NK-92 treated with Interleukin-12 subunit alpha and Interleukin-12 subunit beta, amount 100 ng/mL, for 24 hours (cell line): Measurements from ENCODE around the gene TAS2R14.

Experiments used
- DNase-seq: peaks from one replicate; lab custom pipeline; 2025; lab: John Stamatoyannopoulos, UW

TAS2R14 gene, protein sequence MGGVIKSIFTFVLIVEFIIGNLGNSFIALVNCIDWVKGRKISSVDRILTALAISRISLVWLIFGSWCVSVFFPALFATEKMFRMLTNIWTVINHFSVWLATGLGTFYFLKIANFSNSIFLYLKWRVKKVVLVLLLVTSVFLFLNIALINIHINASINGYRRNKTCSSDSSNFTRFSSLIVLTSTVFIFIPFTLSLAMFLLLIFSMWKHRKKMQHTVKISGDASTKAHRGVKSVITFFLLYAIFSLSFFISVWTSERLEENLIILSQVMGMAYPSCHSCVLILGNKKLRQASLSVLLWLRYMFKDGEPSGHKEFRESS

DNA sequence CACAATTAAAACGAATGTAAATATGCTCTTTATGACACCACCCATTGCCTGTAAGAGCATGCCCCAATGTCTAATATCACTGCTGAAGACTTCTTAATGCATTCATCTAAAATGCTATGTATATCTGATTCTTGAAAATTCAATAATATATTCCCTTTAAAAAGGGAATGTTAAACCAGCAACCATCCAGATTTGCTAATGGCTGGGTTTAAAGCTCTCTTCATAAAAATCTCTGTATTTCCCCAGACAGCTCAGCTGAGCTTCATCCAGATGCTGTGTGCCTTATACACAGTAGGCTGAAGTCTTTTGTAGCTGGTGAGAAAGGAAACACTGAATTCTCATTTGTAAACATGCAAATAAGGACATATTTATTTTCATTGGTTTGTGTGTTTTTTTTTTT is at the start of gene TAS2R14:
Gene TAS2R14 (minus strand): TSS at position 101 of the 400 bp plus-strand sequence. CDS start 56 bp downstream, at position 45.
- no peak for DNase-seq

DNA sequence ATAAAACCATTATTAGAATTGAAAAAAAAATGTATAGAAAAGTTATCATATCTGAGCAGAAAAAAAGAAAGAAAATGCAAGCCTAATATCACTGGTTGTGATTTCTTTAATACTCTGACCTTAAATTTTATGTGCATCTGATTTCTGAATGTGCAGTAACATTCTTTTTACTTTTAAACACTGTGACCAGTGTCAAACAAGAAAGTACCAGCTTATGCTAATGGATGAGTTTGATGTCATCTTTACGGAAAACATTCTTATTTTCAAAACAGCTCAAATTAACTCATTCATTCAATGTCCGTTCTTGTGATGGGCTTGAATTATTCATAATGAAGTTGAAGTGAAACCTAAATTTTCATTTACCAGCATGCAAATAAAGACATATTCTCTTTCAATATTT is 47.7 kb upstream of the TAS2R14 start, which contains the start of gene TAS2R50:
Gene TAS2R50 (minus strand): TSS at position 101 of the 400 bp plus-strand sequence. CDS start 52 bp downstream, at position 49.
- DNase-seq: no peak

DNA sequence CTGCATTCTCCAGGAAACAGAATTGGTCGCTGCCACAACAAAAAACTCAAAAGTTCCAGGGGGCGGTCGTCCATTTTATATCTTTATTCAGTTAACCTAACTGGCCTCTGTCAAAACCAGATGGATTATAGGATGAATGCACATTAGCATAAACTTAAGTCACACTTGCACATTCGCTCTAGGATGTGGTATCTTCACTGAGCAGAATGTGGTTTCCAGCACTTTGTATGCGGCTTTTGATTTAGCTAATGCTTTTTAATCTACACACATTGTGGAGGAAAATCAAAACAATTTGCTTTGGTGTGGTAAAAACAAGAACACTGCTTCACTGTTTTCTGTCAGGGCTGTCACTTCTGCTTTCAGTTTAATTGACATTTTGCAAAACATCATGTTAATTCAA is 43.2 kb upstream of the TAS2R14 start:
- no peak for DNase-seq

DNA sequence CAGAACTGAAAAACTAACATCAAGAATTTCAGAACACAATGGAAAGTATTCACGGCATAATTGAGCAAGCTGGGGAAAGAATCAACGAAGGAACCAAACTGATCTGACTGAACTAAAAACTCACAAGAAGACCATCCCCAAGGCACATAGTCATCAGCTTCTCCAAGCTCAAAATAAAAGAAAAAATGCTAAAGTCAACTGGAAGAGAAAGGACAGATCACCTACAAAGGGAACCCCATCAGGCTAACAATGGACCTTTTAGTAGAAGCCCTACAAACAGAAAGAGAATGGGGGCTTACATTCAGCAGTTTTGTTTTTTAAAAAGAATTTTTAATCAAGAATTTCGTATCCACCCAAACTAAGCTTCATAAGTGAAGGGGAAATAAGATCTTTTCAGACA is 35.9 kb upstream of the TAS2R14 start:
- DNase-seq: no peak

DNA sequence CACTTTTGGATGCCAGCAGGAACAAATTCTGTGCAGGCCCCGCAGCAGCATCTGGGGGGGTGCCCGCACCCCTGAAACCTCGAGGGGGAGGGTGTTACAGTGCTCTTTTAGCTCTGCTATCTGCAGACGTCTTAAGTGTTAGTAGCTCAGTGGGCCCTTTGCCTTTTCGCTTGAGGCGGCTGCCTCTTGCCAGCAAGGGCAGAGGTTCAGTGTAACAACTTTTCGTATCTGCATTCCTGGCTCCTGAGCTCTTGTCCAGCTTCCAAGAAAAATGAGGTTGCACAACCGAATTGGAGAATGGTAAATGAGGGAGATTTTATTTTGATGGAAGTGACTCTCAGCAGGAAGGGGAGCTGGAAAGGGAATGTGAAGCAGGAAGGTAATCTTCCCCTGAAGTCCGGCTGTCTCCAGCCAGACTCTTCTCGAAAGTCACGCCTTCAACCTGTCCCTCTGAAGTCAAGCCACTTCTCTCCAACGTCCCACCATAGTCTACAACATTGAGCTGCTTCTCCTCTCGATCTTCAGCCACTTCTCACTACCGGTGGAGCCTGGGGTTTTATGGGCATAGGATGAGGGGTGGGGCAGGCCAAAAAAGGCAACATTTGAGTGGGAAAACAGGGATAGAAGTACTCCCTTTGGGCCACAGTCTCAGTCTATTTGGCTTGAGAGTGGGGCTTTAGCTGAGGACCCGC is 29.8 kb upstream of the TAS2R14 start:
- no peak for DNase-seq

DNA sequence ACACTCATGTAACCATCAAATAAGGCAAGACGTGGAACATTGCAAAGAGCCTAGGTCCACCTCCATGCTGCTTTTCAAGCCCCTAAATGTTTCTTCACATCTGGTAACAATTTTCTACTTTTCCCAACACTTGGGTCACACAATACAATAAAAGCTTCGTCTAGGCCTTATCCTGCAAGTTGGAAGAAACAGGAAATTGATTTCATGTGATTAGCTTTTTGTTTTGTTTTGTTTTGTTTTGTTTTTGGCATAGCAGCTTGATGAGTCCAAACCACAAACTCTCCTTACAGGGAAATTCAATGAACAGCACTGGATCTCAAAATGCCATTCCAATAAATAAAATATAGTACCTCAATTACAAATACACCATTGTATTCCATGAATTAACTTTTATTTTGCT is 28.3 kb upstream of the TAS2R14 start:
- DNase-seq: no peak

DNA sequence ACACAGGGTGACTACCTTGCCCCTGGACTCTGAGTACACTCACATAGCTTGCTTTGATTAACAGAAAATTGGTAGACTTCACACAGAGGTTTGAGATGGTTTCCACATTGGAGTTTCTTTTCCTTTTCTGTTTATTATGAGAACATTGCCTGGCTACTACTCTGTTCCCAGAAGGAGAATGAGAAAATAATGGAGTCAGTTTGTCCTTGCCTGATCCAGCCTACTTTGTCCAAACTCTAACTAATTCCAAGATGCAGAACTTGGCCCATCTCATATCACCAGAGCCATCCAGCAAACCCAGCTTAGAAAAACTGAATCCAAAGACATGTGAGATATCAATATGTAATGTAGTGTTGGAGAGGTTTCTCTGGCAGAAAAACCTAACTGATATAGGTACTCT is 27.3 kb upstream of the TAS2R14 start:
- DNase-seq: no peak

DNA sequence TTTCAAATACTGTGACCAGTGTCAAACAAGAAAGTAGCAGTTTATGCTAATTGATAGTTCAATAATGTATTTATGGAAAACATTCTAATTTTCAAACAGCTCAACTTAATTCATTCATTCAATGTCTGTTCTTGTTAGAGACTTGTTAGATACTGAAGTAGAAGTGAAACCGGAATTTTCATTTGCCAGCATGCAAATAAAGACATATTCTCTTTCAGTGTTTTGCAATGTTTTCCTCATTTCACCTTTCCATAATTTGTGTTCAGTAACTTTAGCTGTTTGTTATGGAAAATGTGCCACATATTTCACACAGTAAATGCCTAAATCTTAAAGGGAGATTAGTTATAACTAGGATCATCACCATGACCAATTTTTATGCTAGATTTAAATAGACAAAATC is 26.4 kb upstream of the TAS2R14 start:
- DNase-seq: no peak

DNA sequence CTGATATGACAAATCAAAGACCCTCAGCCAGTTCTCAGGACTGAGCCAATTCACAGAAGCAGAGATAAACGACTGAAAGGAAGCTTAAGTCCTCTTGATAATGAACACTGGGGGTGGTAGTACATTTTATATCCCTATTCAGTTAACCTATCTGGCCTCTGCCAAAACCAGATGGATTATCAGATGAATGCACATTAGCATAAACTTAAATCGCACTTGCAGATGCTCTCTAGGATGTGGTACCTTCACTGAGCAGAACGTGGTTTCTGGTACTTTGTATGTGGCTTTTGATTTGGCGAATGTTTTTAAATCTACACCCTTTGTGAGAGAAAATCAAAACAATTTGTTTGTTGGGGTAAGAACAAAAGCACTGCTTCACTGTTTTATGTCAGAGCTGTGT is 21.1 kb upstream of the TAS2R14 start:
- no peak for DNase-seq

DNA sequence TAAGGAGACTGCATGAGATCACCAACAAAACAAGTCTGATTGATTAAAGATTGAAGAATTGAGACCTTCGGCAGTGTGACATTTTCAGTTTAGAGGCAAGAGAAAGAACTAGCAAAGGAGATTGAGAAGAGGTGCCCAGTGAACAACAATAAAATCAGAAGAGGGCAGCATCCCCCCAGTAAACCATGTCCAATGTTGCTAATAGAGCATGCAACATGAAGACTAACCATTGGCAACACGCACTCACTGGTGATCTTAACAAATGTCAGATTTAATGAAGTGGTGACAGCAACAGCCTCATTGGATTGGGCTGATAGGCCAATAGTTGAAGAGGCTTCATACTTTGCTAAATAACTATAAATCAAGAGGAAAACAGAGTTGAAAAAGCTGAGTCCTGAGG is 20.7 kb upstream of the TAS2R14 start:
- no peak for DNase-seq

DNA sequence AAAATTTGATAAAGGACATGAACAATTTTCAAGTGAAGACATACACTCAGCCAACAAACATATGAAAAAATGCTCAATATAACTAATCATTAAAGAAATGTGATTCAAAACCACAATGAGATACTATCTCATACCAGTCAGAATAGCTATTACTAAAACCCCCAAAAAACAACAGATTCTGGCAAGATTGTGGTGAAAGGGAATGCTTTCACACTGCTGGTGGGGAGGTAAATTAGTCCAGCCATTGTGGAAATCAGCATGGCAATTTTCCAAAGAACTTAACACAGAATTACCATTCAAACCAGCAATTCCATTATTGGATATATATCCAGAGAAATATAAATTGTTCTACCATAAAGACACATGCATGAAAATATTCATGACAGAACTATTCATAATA is 18.7 kb upstream of the TAS2R14 start:
- no peak for DNase-seq

DNA sequence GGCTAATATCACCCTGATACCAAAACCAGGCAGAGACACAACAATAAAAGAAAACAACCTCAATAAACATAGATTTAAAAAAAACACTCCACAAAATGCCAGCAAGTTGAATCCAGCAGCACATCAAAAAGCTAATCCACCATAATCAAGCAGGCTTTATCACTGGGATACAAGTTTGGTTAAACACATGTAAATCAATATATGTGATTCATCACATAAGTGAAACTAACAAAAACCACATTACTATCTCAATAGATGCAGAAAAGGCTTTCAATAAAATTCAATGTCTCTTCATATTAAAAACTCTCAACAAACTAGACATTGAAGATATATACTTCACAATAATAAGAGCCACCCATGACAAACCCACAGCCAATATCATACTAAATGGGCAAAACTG is 17.0 kb upstream of the TAS2R14 start:
- DNase-seq: no peak

DNA sequence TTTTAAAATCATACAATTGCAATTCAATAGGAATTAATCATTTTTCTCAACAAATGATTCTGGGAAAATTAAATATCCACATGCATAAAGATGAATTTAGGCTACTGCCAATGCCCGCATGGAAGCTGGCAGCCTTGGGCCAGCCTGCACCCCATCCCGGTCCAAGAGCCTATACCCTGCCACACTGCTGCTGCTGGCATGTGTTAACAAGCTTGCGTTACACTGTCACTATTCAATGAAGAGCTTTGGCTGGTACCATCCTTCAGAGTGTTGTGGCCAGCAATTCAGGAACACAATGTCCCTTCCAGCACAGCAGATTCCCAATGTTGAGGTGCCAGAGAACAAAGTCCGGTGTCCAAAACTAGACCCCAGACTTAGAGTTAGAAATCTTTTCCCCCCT is 13.6 kb upstream of the TAS2R14 start:
- DNase-seq: no peak

DNA sequence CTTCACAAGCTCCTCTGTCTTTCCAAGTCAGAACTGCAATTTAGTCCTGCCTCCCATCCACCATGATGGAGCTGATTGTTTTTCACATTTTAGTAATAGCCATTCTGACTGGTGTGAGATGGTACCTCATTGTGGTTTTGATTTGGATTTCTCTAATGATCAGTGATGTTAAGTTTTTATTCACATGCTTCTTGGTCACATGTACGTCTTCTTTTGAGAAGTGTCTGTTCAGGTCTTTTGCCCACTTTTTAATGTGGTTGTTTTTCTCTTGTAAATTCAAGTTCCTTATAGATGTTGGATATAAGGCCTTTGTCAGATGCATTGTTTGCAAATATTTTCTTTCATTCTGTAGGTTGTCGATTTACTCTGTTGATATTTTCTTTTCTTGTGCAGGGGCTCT is 4.1 kb upstream of the TAS2R14 start:
- no peak for DNase-seq

DNA sequence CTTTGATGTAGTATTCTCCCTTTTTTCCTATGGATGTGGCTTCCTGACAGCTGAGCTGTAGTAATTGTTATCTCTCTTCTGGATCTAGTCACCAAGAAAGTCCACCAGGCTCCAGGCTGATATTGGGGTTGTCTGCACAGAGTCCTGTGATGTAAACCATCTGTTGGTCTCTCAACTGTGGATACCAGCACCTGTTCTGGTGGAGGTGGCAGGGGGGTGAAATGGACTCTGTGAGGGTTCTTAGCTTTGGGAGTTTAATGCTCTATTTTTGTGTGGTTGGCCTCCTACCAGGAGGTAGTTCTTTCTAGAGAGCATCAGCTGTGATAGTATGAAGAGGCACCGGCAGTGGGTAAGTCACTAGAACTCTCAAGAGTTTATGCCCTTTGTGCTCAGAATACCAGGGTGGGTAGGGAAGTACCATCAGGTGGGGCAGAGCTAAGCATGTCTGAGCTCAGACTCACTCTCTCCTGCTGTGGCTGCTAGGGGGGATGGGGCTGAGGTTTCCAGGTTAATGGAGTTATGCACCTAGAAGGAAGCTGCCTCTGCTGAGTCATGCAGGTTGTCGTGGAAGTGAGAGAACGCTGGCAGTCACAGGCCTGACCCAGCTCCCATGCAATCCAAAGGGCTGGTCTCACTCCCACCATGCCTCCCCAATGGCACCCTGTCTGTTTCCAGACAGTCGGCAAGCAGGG is 3.0 kb upstream of the TAS2R14 start:
- DNase-seq: no peak

DNA sequence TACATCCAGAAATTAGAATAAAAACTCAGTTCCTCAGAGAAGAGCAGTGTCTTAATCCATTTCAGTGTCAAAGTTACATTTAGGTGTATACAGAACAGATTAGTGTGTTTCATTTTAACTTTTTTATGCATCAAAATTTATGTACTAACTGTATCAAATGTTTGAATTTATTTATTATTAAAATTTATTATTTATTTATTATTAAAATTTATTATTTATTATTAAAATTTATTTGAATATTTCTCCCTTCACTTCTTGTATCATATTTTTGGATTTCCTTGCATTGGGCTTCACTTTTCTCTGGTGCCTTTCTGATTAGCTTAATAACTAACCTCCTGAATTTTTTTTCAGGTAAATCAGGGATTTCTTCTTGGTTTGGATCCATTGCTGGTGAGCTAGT is 2.3 kb upstream of the TAS2R14 start:
- no peak for DNase-seq

DNA sequence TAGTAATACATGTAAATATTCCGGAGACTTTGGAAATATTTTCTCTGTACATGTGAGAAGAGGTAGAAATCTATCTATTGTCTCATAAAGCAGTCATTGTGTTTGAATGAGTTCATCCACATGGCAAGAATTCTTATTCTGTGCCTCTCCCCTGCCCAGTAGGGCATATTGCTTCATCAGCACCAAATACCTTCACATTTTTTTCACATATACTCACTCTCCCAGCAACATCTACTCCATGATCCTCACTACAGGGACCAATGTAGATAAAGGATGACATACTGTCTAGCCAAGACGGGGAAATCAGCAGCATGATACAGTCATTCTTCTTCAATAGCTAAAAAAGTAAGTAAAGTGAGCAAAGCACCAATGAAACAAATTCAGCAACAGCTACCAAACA is 1.3 kb upstream of the TAS2R14 start:
- no peak for DNase-seq

DNA sequence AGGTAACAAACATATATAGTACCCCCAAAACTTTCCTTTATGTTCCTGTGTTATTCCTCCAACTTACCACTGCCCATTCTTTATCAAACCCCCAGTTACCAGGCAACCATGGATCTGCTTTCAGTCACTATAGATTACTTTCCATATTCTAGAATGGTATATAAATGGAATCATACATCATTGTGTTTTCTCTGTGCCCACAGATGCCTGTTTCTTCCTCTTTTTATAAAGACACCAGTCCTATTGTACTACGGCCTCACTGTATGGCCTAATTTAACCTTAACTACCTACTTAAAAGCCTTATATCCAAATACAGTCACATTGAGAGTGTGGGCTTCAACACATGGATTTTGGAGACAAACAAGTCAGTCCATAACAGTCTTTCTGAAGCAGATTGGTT is 2.6 kb downstream of the TAS2R14 start:
- DNase-seq: no peak

DNA sequence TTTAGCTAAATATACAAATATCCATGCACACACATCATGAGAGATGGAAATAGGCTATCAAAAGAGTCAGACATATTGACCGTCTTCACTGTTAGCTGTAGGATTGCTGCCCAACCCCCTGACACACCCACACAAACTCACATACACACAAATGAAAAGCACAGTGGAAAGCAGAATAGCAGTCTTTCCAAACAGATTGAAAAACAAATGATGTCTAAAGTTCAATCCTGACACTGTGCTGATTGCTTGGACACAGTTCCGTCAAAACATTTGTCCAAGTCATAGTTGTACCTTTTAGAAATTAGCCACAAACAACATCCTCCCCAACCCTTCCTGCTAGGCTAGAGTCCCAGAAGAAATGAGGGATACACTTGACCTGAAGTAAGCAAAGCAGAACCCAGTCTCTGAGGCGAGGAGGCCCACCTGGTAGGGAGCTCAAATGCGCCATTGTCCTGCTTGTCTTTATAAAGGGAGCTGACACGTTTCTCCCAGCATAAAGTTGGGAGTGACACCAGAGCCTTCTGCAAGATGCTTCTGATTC is 10.2 kb downstream of the TAS2R14 start, which contains the start of gene PRH2:
Gene PRH2 (plus strand): TSS at position 491 of the 541 bp plus-strand sequence. CDS start 38 bp downstream, at position 529.
- DNase-seq: no peak

DNA sequence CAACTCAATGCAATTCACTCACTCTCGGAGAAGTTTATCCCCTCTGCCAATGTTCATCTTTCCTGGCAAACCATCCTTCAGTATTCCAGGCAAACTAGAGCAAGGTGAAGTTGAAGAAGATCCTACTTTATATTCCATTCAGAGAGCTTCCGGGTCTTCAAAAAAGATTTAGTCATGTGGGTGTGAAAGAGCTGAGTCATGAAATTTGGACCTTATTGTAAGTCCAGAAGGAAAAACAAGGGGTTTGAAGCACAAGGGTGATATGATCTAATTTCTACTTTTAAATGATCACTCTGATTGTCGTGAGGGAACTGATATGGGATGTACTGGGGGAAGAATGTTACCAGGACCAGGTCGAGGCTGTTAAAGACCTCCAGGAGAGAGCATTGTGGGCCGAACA is 12.8 kb downstream of the TAS2R14 start:
- no peak for DNase-seq

DNA sequence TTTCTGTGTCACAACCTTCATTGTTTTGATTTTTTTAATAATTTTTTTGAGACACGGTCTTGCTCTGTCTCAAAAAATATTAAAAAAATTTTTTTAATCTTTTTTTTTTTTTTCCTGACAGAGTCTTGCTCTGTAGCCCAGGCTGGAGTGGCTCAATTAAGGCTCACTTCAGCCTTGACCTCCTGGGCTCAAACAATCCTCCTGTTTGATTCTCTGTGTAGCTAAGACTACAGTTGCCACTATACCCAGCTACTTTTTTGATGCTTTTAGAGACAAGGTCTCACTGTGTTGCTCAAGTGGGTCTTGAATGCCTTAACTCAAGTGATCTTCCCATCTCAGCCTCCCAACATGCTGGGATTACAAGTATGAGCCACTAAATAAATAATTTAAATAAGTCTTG is 19.3 kb downstream of the TAS2R14 start:
- DNase-seq: no peak

DNA sequence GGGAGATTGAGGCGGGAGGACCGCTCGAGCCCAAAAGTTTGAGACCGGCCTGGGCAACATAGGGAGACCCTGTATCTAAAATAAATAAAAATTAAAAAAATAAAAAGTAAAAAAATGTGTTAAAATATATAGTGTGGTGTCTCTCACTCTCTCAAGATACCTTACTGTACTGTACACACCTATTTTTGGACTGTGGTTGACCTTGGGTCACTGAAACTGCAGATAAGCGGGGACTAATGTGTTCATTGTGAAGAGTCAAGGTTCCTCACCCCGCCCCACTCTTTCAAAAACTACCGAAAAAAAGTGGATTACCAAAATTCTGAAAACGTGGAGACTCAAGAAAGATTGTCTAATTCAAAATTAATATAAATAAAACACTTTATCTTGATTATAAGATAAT is 28.7 kb downstream of the TAS2R14 start:
- DNase-seq: no peak

DNA sequence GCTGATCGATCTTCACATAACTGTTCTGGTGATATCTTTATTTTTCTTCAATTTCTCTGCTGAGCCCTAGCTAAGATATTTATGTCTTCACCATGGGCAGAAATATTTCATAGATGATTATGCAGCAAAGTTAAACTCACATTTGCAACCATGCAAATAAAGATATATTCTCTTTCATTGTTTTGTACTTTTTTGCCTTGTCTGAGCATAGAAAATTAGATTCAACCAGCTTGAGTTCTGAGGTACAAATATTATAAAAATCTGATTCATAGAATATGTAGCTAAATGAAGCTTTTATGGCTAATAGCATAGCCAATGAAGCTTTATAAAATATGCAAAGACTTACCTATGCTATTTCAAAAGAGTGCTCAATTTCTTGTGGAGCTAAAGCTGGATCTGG is 29.6 kb downstream of the TAS2R14 start, which contains the start of gene TAS2R13:
Gene TAS2R13 (minus strand): TSS at position 101 of the 400 bp plus-strand sequence. CDS start 264 bp downstream, outside the sequence.
- no peak for DNase-seq
